Thyroid gland (tissue), 4 donors: ENCODE measurements around the gene SMARCE1. TPM values are rescaled to one million over a fixed set of nuclear protein-coding genes. Genes with fewer than 3 reads are reported as not detected.
"Not testable (repeated sequence)": the region's sequence is repeated elsewhere in the genome, so short reads cannot be mapped to it uniquely, and the experiment has no call there.

Experiments used
- DNase-seq, 2 donors: peaks; one replicate each; pipeline ENCODE4 v3.0.0-alpha.2; 2019
- H3K27ac ChIP-seq, 3 donors: fragments of 200-600 bp; sonication (generic); 1 replicate in 2 of 3; 2 replicates in 1 of 3; pipeline ENCODE4 v1.5.1; 2016 to 2019; ENCODE audit warnings: mild to moderate bottlenecking in 1 of 3, moderate library complexity in 1 of 3
- H3K27me3 ChIP-seq: fragments of 200-600 bp; sonication (generic); one replicate; pipeline ENCODE4 v1.5.1; 2019
- H3K36me3 ChIP-seq, 2 donors: fragments of 200-600 bp; sonication (generic); one replicate each; pipeline ENCODE4 v1.5.1; 2016 to 2019
- H3K4me1 ChIP-seq, 2 donors: fragments of 200-600 bp; sonication (generic); one replicate each; pipeline ENCODE4 v1.5.1; 2017 to 2019
- H3K4me3 ChIP-seq, 3 donors: fragments of 200-600 bp; sonication (generic); replicated peaks in 1 of 3; 1 replicate in 2 of 3; 2 replicates in 1 of 3; pipeline ENCODE4 v1.5.1; 2016; ENCODE audit warnings: mild to moderate bottlenecking in 1 of 3
- H3K9me3 ChIP-seq: fragments of 200-600 bp; sonication (generic); one replicate; pipeline ENCODE4 v1.5.1; 2017
- POLR2A ChIP-seq, 2 donors: fragments of 450-650 bp; IDR thresholded peaks; one replicate each; pipeline ENCODE4 v1.6.1; 2017; ENCODE audit warnings: antibody characterized with exemption in 2 of 2, mild to moderate bottlenecking in 2 of 2, moderate library complexity in 1 of 2
- WGBS, 2 donors: methylation state at CpG; one replicate each; pipeline ENCODE4 v1.1.5; 2017; 5-methylcytosine and 5-hydroxymethylcytosine counted together
- intact Hi-C: fragments of 100-400 bp; cut with DNase I; formaldehyde crosslinking; loops from one replicate; pipeline ENCODE4 v1.15.1; 2023
- total RNA-seq, 4 donors: library from RNA; depleted of rRNA; stranded (reverse); fragments of >200 nt; gene quantifications; one replicate each; pipeline ENCODE4 v1.2.3, GENCODE V29; 2016
- TF ChIP-seq, protein P1 (sequence below), 6 experiments: fragments of 200-600 bp in 3 of 6; fragments of 450-650 bp in 3 of 6; sonication (generic) in 3 of 6; IDR thresholded peaks; one replicate each; pipeline ENCODE4 v1.5.1; 2016 to 2019; ENCODE audit warnings: antibody characterized with exemption in 6 of 6, mild to moderate bottlenecking in 2 of 6, inconsistent platforms in 1 of 6, moderate library complexity in 1 of 6

SMARCE1 gene
- total RNA-seq, 4 donors from 2014 or later, result 82.1 to 125 (median 108) TPM

GRCh38 chr17:40596261-40596919 lies 51.2 kb downstream of the SMARCE1 start:
- peak in 1 of 2 donors; percentile 44 for TF ChIP-seq POLR2A (IDR thresholded peaks at IDR 0.05)
- TF ChIP-seq, protein P1, sequence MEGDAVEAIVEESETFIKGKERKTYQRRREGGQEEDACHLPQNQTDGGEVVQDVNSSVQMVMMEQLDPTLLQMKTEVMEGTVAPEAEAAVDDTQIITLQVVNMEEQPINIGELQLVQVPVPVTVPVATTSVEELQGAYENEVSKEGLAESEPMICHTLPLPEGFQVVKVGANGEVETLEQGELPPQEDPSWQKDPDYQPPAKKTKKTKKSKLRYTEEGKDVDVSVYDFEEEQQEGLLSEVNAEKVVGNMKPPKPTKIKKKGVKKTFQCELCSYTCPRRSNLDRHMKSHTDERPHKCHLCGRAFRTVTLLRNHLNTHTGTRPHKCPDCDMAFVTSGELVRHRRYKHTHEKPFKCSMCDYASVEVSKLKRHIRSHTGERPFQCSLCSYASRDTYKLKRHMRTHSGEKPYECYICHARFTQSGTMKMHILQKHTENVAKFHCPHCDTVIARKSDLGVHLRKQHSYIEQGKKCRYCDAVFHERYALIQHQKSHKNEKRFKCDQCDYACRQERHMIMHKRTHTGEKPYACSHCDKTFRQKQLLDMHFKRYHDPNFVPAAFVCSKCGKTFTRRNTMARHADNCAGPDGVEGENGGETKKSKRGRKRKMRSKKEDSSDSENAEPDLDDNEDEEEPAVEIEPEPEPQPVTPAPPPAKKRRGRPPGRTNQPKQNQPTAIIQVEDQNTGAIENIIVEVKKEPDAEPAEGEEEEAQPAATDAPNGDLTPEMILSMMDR (IDR thresholded peaks at IDR 0.05), result no peak
- peak; percentile 27 to 43 for DNase-seq
- Histone ChIP-seq H3K9me3 (no peaks in the 10 kb centered on the region), H3K4me1 (peaks cover 6 to 31% of the 10 kb centered on the region in 2 donors), H3K36me3 (no peaks in the 10 kb centered on the region), H3K4me3 (no peak overlapping the region), H3K27ac (peak overlapping the region; percentile 37 to 79 (median 58)), H3K27me3 (no peaks in the 10 kb centered on the region)
- WGBS, 2 donors, result 59 to 62% methylated on average over 7 of the region's 7 CpGs
- intact Hi-C loops, result no loop called here

DNA sequence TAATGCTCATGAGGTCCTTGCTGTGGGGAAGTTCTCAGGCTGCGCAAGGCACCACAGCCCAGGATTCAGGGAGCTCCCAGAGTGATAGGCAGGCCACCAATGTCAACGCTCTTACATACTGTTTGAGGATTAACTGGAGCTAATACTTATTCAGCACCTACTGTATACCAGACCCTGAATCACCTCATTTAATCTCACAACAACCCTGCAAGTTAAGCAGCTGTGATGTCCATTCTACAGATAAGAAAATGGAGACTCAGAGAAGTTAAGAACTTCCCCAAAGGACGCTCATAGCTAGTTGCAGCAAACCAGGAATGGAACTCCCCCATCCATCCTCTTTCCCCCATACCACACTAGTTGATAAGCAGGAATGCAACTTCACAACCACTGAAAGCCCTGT lies 56.9 kb downstream of the SMARCE1 start:
- Histone ChIP-seq H3K9me3 (no peaks in the 10 kb centered on the region), H3K36me3 (no peaks in the 10 kb centered on the region), H3K27ac (no peak overlapping the region), H3K27me3 (no peaks in the 10 kb centered on the region), H3K4me1 (peaks cover 0 to 3% of the 10 kb centered on the region in 2 donors), H3K4me3 (no peak overlapping the region)
- intact Hi-C loops, result no loop called here
- no peak for DNase-seq
- TF ChIP-seq, protein P1 (IDR thresholded peaks at IDR 0.05), result no peak
- no peak for TF ChIP-seq POLR2A (IDR thresholded peaks at IDR 0.05)
- 87 to 98% methylated on average over 3 of the region's 3 CpGs for WGBS, 2 donors

- Histone ChIP-seq H3K27ac (no peak overlapping the region), H3K4me3 (no peak overlapping the region), H3K27me3 (no peaks in the 10 kb centered on the region), H3K36me3 (no peaks in the 10 kb centered on the region), H3K4me1 (no peaks in the 10 kb centered on the region), H3K9me3 (no peaks in the 10 kb centered on the region)
- no peak for TF ChIP-seq POLR2A (IDR thresholded peaks at IDR 0.05)
- TF ChIP-seq, protein P1 (IDR thresholded peaks at IDR 0.05), result no peak
- intact Hi-C loops, result no loop called here
- WGBS, 2 donors, result 69 to 90% methylated on average over 2 of the region's 2 CpGs
- DNase-seq, result no peak
Observed at GRCh38 chr17:40588552-40588951, 59.1 kb downstream of the SMARCE1 start.

- intact Hi-C loops, H3K4me1 ChIP-seq, H3K27ac ChIP-seq, H3K36me3 ChIP-seq, H3K9me3 ChIP-seq, DNase-seq, H3K27me3 ChIP-seq, H3K4me3 ChIP-seq: not testable (repeated sequence)
- WGBS, 2 donors, result 84 to 88% methylated on average over 3 of the region's 3 CpGs
Observed at GRCh38 chr17:40586264-40586663, 61.4 kb downstream of the SMARCE1 start.

DNA sequence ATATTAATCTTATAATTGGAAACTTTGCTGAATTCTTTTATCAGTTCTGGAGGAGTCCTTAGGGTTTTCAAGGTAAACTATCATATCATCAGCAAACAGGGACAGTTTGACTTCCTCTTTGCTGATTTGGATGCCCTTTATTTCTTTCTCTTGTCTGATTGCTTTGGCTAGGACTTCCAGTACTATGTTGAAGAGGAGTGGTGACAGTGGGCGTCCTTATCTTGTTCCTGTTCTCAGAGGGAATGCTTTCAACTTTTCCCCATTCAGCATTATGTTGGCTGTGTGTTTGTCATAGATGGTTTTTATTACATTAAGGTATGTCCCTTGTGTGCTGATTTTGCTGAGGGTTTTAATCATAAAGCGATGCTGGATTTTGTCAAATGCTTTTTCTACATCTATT lies 62.7 kb downstream of the SMARCE1 start:
- WGBS, 2 donors, result 78 to 84% methylated on average over 2 of the region's 2 CpGs
- intact Hi-C loops, result not testable (repeated sequence)

DNA sequence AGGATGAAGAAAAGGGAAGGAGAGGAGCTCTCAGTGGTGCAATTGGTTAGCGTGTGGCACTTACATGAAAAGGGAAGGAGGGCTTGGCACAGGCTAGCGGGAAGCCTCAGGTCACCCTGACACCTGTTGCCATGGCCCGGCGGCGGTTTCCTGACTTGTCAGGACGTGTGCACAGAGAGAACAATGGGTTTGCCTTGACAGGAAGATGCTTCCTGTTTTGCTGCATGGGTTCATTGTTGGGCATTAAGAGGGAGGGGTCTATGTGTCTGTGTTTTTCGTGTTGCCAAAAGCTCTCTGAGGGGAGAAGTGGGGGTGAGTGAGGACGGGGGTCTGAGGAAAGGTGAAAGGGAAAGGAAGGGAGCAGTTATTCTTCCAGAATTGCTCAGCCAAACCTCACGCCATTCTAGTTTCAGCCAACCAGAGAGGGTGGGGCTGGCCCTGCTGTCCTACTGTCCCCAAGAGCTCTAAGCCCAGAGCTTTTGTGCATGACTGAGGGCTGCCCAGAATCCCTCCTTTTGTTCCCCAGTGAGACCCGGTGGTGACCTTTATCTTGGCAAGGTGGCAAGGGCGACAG lies 65.2 kb downstream of the SMARCE1 start:
- Histone ChIP-seq H3K36me3 (no peaks in the 10 kb centered on the region), H3K4me1 (peaks cover 0 to 6% of the 10 kb centered on the region in 2 donors), H3K9me3 (no peaks in the 10 kb centered on the region), H3K4me3 (no peak overlapping the region), H3K27ac (peak overlapping the region in 2 of 3 donors; percentile 41 to 53), H3K27me3 (no peaks in the 10 kb centered on the region)
- intact Hi-C loops, result no loop called here
- WGBS, 2 donors, result 56 to 70% methylated on average over 11 of the region's 11 CpGs
- no peak for TF ChIP-seq POLR2A (IDR thresholded peaks at IDR 0.05)
- TF ChIP-seq, protein P1 (IDR thresholded peaks at IDR 0.05), result no peak
- peak; percentile 40 to 53 for DNase-seq

More for the DNA sequence above, 62.7 kb downstream of the SMARCE1 start:
- not testable (repeated sequence) for H3K27me3 ChIP-seq, H3K27ac ChIP-seq, H3K4me1 ChIP-seq, DNase-seq, H3K36me3 ChIP-seq, H3K9me3 ChIP-seq, H3K4me3 ChIP-seq
